OCI-M2 (cell line): Measurements from ENCODE around the gene BIRC6.
"Not testable (repeated sequence)": the region's sequence is repeated elsewhere in the genome, so short reads cannot be mapped to it uniquely, and the experiment has no call there.

Source experiments
- DNase-seq: peaks from one replicate; lab custom pipeline; 2025; ENCODE audit not compliant: unreplicated experiment; lab: John Stamatoyannopoulos, UW

Gene BIRC6

DNA sequence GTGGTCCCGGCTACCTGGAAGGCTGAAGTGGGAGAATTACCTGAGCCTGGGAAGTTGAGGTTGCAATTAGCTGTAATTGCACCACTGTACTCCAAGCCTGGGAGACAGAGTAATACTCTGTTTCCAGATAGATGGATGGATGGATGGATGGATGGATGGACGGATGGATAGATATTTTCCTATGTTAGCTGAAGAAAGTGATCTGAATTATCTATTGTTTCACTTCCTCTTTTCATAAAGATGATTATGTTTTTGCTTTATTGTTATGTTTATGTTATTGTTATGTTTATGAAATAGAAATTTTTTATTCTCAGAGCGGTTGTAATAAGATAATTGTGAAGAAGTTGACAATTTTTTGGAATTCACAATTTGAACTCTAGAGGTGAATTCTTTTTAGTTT, 237.8 kb downstream of the BIRC6 start:
- DNase-seq, result no peak

GRCh38 chr2:32611366-32611765, 254.5 kb downstream of the BIRC6 start:
- DNase-seq, result no peak

DNA sequence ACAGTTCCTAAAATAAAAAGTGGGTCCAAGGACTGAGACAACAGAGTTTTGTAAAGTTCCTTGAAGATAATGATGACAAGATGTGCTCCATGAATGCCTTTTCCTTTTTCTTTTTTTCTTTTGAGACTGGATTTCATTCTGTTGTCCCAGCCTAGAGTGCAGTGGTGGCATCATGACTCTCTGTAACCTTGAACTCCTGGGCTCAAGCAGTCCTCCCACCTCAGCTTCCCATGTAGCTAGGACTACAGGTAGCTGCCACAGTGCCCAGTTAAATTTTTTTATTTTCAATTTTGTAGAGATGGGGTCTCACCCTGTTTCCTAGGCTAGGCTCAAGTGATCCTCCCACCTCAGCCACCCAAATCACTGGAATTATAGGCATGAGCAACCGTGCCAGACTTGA, 254.9 kb downstream of the BIRC6 start:
- no peak for DNase-seq

DNA sequence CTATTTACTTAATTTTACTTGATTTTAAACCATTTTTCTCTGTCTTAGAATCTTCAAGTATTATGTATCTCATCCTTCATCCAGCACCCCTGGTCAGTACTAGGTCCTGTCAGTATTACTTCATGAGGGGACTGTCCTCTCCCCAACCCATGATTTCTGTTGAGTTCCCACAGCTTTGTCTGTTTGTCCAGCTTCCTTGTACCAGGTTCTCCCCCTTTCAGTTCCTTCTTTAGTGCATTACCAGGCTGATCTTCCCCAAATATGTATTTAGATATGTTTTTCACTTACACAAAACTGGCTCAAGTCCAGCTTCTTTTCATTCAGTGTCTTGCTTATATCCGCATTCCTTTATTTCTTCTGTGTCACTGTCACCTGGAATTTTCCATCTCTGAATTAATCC, 257.3 kb downstream of the BIRC6 start:
- DNase-seq, result no peak

GRCh38 chr2:32617599-32618189, 260.9 kb downstream of the BIRC6 start:
- no peak for DNase-seq

DNA sequence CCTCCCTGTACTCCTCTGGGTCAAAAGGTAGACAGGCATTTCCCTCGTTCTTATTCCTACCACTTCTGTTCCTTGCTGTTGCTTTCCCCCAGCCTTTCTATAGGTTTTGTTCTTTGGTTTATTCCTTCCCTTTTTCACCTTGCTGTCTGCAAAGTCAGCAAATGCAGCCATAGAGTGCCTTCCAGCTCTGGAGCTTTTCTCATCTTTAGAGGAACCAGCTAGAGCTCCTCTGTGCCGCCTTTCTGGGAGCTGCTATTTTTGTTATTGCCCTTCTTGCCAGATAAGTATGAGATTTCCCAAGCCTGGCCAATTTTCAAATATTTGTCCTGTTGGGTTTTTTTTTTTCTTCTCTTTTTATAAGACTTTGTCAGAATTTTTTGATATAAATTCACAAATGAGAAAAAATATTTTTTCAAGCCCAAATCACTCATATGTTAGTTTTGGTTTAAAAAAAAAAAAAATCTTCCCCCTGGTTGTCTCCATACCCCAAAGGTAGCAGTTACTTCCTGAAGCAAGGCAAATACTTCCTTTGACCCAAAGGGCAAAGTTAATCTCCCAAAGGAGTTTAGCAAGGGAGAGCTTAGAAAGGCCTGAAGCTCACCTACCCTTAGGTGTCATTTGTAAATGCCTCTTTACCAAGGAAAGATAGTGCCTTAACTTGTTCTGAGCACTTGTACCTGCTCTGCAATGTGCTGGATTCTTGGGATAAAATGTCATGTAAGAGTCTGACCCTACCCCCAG, 265.9 kb downstream of the BIRC6 start:
- no peak for DNase-seq

DNA sequence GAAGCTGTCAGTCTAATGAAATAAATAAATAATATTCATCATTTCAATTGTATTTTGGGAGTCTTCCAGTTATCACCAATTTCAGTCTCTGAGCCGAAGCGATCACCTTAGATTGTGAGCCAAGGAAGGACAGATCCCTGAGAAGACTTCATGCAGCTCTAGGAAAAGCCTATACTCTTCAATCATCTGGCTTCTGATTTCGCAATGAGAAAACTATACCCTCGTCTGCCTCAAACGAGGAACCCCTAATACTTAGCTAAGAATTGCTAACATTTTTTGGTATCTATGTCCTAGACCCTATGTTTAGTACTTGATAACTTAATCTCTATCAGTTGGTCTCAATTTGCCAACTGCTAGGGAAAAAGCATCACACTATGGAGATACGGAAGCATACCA, 266.5 kb downstream of the BIRC6 start:
- DNase-seq, result no peak

DNA sequence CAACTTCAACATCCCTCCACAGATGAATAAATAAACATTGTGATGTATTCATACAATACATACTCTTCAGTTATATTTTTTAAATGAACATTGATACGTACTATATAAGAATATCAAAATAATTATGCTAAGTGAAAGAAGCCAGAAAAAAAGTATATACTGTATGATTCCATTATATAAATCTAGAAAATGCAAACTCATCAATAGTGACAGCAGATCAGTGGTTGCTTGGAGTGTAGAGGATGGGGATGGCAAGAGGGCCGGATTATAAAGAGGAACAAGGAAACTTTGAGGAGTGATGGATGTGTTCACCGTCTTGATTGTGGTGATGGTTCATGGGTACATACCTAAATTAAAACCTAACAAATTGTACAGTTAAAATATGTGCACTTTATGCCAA, 268.0 kb downstream of the BIRC6 start:
- DNase-seq, result no peak

- DNase-seq, result no peak
Observed at GRCh38 chr2:32626639-32627221, 269.9 kb downstream of the BIRC6 start.

DNA sequence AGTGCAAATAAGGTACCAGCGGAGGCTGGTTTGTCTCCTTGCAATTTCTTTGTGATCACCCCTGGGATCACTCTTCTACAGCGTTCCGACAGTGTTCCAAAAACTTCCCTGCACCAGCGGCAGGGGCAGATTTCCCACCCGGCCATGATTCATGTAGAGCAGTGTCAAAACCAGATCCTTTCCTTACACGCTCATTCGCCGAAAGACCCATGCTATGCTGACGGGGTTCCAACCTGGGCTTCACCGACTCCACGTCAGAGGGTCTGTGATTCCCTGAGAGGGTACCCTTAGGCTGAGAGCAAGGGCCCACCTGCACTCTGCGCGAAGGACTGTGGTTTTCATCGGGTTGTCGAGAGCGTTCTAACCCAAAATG, 270.6 kb downstream of the BIRC6 start:
- DNase-seq, result no peak

DNA sequence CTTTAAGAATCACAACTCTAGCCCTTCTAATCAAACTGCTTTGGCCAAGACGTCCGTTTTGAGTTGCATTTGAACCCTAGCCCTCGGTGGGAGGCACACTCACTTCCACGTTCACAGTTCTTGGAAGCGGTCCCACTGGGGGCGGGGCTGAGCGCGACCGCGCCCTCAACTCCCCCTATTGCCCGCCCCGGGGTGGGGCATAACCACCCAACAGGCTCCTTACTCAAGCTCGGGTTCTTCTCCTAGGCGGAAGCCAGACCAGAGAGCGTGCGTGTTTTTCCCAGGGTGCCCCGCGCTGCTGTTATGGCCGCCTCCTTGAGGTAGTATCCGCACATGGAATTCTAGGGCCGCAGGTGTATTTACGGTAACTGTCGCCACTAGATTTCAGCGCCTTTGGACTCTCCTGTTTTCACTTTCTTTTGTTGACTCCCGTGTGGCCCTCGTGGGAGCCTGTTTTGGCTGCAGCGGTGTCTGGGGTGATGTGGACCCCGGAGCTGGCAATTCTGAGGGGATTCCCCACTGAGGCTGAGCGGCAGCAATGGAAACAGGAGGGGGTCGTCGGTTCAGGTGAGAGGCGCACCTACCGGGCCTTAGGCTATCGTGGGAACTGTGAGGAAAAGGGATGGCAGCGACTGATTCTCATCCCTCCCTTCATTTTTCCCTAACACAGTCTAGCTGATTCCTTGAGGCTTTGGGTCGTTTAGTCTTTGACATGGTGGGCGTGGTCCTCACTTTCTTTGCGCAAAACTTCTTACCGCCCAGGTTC, 271.2 kb downstream of the BIRC6 start, which contains the start of gene TTC27:
TTC27 (plus strand) TSS at position 237 of the 766 bp plus-strand sequence; CDS start at position 480, 243 bp downstream.
- DNase-seq, result peak; percentile 47

GRCh38 chr2:32632089-32632488, 275.3 kb downstream of the BIRC6 start:
- no peak for DNase-seq

GRCh38 chr2:32633040-32633439, 276.2 kb downstream of the BIRC6 start:
- DNase-seq, result no peak

GRCh38 chr2:32638548-32638947, 281.7 kb downstream of the BIRC6 start:
- DNase-seq, result not testable (repeated sequence)

DNA sequence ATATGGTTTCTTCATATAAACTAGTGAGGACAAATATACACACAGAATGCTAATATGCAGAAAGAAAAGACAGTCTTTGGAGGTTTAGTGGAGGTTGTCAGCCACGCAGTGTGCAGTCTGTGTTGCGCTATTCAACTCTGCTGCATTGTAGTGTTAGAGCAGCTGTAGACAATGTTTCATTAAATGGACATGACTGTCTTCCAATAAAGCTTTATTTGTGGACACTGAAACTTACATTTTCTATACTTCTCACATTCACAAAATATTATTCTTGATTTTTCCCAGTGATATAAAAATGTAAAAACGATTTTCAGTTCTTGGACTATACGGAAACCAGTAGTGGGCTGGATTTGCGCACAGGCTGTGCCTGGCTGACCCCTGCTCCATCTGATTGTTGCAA, 284.4 kb downstream of the BIRC6 start:
- DNase-seq, result no peak

DNA sequence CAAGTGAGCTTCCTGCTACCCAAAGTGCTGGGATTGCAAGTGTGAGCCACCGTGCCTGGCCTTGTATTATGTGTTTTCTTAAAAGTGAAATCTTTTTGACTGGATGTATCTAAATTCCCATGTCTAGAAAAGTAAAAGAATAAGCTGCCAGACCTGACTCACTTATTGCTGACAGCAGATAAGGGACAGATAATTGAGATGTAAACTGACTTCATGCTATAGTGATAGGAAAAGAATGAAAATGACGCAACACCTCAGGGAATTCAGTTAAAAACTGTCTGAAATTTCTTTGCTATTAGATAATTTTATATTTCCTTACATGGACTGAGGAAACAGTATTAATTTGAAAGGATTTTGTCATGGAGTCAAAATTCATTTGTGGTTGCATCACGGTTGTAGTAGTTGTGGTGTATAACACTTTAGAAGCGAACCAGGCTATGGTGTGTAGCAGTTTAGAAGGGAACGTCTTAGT, 290.4 kb downstream of the BIRC6 start:
- no peak for DNase-seq

- no peak for DNase-seq
Observed at GRCh38 chr2:32652555-32653209, 295.9 kb downstream of the BIRC6 start.

DNA sequence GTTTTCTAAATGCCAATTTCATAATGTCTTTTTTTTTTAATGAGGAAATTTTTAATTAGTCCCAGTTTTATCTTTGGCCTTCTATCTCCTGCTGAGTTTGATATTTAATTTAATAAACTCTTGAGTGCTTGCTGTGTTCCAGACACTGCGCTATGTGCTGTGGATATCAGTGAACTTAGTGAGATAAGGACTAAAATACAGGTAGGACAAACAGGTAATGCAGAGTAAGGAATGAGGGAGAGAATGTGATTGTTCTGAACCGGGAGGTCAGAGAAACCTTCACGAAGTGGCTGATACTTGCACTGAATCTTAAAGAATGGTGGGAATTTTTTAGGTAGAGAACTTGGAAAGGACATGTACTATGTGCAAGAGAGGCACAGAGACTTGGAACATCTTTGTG, 299.2 kb downstream of the BIRC6 start:
- DNase-seq, result no peak

DNA sequence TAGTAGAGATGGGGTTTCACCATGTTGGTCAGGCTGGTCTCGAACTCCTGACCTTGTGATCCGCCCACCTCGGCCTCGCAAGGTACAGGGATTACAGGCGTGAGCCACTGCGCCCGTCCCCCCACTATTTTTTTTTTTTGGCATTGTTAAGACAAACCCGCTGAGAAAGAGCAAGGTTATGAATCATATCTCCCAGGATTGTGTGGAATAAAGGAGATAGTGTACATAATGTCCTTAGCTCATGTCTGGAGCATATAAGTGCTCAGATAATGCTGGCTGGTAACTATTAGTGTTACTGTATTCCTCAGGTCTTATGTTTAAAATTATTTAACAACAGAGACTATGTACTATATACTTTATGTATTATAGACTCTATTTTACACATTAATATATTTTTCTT, 307.0 kb downstream of the BIRC6 start:
- no peak for DNase-seq

DNA sequence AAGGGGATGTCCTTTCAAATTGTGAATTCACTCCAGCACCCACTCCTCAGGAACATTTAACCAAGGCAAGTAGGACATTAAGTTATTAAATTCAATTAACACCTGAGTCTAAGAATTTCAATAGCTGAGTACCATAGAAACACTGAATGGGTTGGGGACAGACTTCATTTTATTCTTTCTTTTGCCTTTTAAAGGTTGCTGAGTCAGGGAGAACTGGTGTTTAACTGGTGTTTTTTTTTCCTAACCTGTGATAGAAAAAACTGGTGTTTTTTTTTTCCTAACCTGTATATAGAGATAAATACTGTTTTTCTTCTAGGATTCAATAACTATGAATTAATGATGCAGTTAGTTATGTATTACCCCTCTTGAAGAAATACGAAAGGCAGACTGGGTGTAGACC, 309.9 kb downstream of the BIRC6 start:
- DNase-seq, result no peak

- DNase-seq, result no peak
Observed at GRCh38 chr2:32668254-32668653, 311.4 kb downstream of the BIRC6 start.
